GM18505 (cell line): ENCODE results near the gene THAP12.
A peak's percentile ranks its signal among the peaks of the same experiment; 100 is the strongest.
"Not testable (repeated sequence)": the region's sequence is repeated elsewhere in the genome, so short reads cannot be mapped to it uniquely, and the experiment has no call there.

Experiments
- ATAC-seq: cut with Tn5 transposase; IDR thresholded peaks from one replicate; pipeline ENCODE4 v1.9.1; 2021; ENCODE audit not compliant: unreplicated experiment
- POLR2A ChIP-seq: IDR thresholded peaks from 4 replicates; pipeline ENCODE4 v1.6.1; 2011; ENCODE audit warnings: borderline replicate concordance; ENCODE audit not compliant: insufficient read depth, insufficient read length; ENCODE audit errors: extremely low read depth

Gene THAP12

GRCh38 chr11:76380977-76381719, at the start of gene THAP12, which contains the start of gene GVQW3:
Gene THAP12, minus strand, starts transcription at chr11:76381132. Its CDS starts 296 bp downstream, at chr11:76380836.
Gene GVQW3, plus strand, starts transcription at chr11:76381323. Its CDS starts 506 bp downstream, at chr11:76381829.
- ATAC-seq = peak; percentile 86
- peak; percentile 49 for TF ChIP-seq POLR2A

- no peak for TF ChIP-seq POLR2A
- no peak for ATAC-seq
These were observed 45.7 kb upstream of the THAP12 start for GRCh38 chr11:76426660-76427059.

- TF ChIP-seq POLR2A = no peak
These were observed 44.0 kb upstream of the THAP12 start for GRCh38 chr11:76424891-76425290.

GRCh38 chr11:76424379-76424778, 43.4 kb upstream of the THAP12 start:
- ATAC-seq = no peak
- TF ChIP-seq POLR2A = no peak

More at GRCh38 chr11:76424891-76425290, 44.0 kb upstream of the THAP12 start:
- ATAC-seq = no peak

- no peak for ATAC-seq
These were observed 39.0 kb upstream of the THAP12 start for GRCh38 chr11:76419896-76420295.

GRCh38 chr11:76415073-76415472, 34.1 kb upstream of the THAP12 start:
- no peak for TF ChIP-seq POLR2A
- ATAC-seq = no peak

More at GRCh38 chr11:76419896-76420295, 39.0 kb upstream of the THAP12 start:
- TF ChIP-seq POLR2A = no peak

GRCh38 chr11:76410851-76411357, 30.0 kb upstream of the THAP12 start:
- TF ChIP-seq POLR2A = no peak
- no peak for ATAC-seq

GRCh38 chr11:76408171-76408965, 27.4 kb upstream of the THAP12 start:
- no peak for TF ChIP-seq POLR2A
- no peak for ATAC-seq

- no peak for ATAC-seq
- TF ChIP-seq POLR2A = no peak
These were observed 25.4 kb upstream of the THAP12 start for GRCh38 chr11:76406359-76406758.

GRCh38 chr11:76401484-76401883, 20.6 kb upstream of the THAP12 start:
- ATAC-seq = not testable (repeated sequence)

- no peak for ATAC-seq
These were observed 20.0 kb upstream of the THAP12 start for GRCh38 chr11:76400967-76401366.

GRCh38 chr11:76397383-76397782, 16.5 kb upstream of the THAP12 start:
- TF ChIP-seq POLR2A = no peak
- ATAC-seq = no peak

More at GRCh38 chr11:76400967-76401366, 20.0 kb upstream of the THAP12 start:
- no peak for TF ChIP-seq POLR2A

- no peak for TF ChIP-seq POLR2A
- ATAC-seq = no peak
These were observed 14.4 kb upstream of the THAP12 start for GRCh38 chr11:76395296-76395695.

GRCh38 chr11:76394411-76394810, 13.5 kb upstream of the THAP12 start:
- ATAC-seq = no peak
- no peak for TF ChIP-seq POLR2A

GRCh38 chr11:76392870-76393269, 11.9 kb upstream of the THAP12 start:
- TF ChIP-seq POLR2A = no peak
- no peak for ATAC-seq
